Omental fat pad (tissue), 4 donors: ENCODE measurements around the gene PNPLA8. TPM values are rescaled to one million over a fixed set of nuclear protein-coding genes. Genes with fewer than 3 reads are reported as not detected.

Experiments used
- ATAC-seq: fragments of 150-250 bp; one replicate; pipeline ENCODE4 v1.9.1; 2016; ENCODE audit warnings: mild to moderate bottlenecking, moderate library complexity; ENCODE audit not compliant: low FRiP score
- DNase-seq: peaks from one replicate; pipeline ENCODE4 v3.0.0-alpha.2; 2019; ENCODE audit warnings: low spot score
- CTCF ChIP-seq, 3 donors: fragments of 450-650 bp; IDR thresholded peaks; one replicate each; pipeline ENCODE4 v1.5.1; 2016 to 2017; ENCODE audit warnings: antibody characterized with exemption in 3 of 3, mild to moderate bottlenecking in 3 of 3, moderate library complexity in 2 of 3
- total RNA-seq, 4 donors: library from RNA; depleted of rRNA; stranded (reverse); fragments of >200 nt; gene quantifications; one replicate each; pipeline ENCODE4 v1.1.0, GENCODE V29; 2016

Gene PNPLA8
- total RNA-seq, 4 donors from 2014 or later, result 38.8 to 80.6 (median 60.4) TPM

DNA sequence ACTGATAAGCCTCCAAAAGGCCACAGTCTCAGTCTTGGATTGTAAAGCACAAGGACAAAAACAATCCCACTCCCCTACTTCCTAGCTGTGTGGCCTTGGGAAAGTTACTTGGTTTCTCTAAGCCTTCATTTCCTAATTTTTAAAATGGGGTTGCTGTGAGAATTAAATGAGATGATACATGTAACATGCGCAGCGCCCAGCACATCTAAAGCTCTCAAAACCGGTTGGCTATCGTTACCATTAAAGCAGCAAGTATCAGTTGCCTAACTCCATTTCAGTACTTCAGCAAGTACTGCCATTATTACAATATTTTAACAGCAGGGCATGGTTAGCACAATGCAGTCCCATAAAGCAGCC, 71.6 kb downstream of the PNPLA8 start:
- DNase-seq (no peak), ATAC-seq (no peak)
- TF ChIP-seq CTCF (IDR thresholded peaks at IDR 0.05), result no peak

DNA sequence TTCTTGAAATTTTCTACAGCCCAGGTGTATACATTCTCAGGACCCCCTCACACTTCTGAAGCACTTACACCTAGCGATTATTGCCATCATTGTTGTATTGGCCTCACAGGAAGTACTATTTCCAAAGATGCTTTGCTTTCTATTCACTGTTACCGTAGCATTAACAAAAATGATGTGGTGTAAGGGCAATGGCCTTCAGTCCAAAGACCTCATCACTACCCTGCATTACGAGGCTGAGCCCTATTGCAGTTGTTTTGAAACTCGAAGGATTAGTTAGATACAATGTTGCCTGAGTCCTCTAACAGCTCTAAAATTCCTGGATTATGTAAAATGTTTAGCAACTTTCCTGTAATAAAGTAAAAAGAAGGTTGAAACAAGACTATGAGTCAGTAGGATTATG, 72.6 kb downstream of the PNPLA8 start:
- TF ChIP-seq CTCF (IDR thresholded peaks at IDR 0.05), result no peak
- DNase-seq, result no peak
- no peak for ATAC-seq

GRCh38 chr7:108452707-108453106, 73.2 kb downstream of the PNPLA8 start:
- no peak for TF ChIP-seq CTCF (IDR thresholded peaks at IDR 0.05)
- ATAC-seq (no peak), DNase-seq (no peak)

DNA sequence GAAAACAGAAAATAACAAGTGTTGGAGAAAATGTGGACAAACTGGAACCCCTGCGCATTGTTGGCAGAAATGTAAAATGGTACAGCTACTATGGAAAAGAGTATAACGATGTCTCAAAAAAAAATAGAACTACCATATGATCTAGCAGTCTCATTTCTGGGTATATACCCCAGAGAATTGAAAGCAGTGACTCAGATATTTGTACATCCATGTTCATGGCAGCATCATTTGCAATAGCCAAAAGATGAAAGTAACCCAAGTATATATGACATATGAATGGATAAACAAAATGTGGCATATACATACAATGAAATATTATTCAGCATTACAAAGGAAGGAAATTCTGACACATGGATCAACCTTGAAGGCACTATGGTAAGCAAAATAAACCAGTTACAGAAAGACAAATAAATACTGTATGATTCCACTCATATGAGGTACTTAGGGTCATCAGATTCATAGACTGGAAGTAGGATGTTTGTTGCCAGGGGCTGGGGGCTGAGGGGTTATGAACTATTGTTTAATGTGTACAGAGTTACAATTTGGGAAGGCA, 74.6 kb downstream of the PNPLA8 start:
- ATAC-seq, result no peak
- DNase-seq, result no peak
- no peak for TF ChIP-seq CTCF (IDR thresholded peaks at IDR 0.05)

DNA sequence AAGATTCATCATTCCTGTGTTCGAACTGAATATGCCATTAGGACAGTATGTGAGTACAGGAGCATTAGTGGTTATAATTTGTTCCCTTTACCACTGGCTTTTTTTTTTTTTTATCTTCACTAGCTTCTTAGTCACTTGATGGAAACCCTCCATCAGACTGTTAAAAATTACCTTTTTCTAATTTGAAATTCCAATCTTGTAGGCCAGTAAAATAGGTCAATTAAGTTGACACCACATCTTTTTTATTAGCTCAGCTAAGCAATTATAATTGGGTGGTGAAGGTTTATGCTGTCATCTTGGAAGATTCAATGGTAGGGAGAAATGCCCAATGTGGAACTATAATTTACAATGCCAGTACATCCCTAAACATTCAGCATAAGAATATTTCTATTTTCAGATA, 75.8 kb downstream of the PNPLA8 start:
- ATAC-seq, result no peak
- no peak for TF ChIP-seq CTCF (IDR thresholded peaks at IDR 0.05)

DNA sequence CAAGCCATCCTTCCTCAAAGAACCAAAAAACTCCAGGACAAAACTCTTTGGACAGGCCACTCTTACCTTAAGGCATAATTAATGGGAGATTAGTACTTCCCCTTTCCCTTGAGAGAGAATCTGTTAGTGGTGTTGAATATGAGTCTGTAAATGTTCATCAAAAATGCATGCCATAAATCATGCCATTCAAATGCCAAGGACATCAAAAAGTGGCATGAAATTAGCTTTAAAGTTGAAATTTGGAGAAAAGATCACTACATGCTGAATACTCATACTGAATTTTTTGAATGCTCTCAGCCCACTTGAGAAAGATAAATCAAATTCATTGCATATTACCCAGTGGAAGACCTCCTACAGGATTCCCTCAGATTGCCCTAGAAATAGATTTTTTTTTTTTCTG, 76.4 kb downstream of the PNPLA8 start:
- no peak for TF ChIP-seq CTCF (IDR thresholded peaks at IDR 0.05)
- DNase-seq (no peak), ATAC-seq (no peak)

More for the DNA sequence above, 75.8 kb downstream of the PNPLA8 start:
- DNase-seq, result no peak

- DNase-seq (no peak), ATAC-seq (no peak)
- no peak for TF ChIP-seq CTCF (IDR thresholded peaks at IDR 0.05)
Measured at GRCh38 chr7:108448584-108449505, 77.1 kb downstream of the PNPLA8 start.
